GM12891 (cell line): ENCODE data around the gene MAP2K7.

Source experiments
- POLR2A ChIP-seq: IDR thresholded peaks from 2 replicates; pipeline ENCODE4 v1.6.1; 2011; ENCODE audit warnings: low read depth, low read length, control low read depth
- POLR2AphosphoS5 ChIP-seq: IDR thresholded peaks from 2 replicates; pipeline ENCODE4 v1.6.1; 2011; ENCODE audit warnings: low read depth, low read length, control low read depth
- POU2F2 ChIP-seq: IDR thresholded peaks from 2 replicates; pipeline ENCODE4 v1.6.1; 2011; ENCODE audit warnings: low read depth, mild to moderate bottlenecking, control low read depth, low read length, moderate library complexity
- TAF1 ChIP-seq: IDR thresholded peaks from 2 replicates; pipeline ENCODE4 v1.6.1; 2011; ENCODE audit warnings: low read depth, low read length, control low read depth

DNA sequence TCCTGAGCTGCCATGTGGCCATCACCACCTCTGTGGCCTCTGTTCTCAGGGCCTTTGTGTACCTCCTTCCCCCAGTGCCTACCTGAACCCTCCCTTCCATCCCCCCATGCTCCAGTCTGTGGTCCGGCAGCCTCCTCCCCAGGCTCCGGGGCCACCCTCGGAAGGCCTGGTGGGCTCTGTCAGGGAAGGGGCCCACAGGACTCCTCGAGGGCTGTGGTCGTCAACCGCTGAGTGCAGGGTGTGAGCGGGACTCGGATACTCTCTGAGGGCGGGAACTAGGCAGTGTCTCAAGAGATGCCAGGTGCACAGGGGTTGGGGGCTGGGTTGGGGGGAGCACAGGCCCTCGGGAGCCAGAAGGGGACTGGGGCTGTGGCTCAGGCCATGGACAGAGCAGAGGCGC is 3.9 kb downstream of the MAP2K7 start:
- TF ChIP-seq TAF1 (no peak), POLR2A (no peak), POLR2AphosphoS5 (no peak), POU2F2 (no peak)
